ENCODE data around the gene RAMP1. TPM values are rescaled to one million over a fixed set of nuclear protein-coding genes. Genes with fewer than 3 reads are reported as not detected.

RAMP1 gene
- total RNA-seq, 1 donor from 2014 or later, result 176 TPM

DNA sequence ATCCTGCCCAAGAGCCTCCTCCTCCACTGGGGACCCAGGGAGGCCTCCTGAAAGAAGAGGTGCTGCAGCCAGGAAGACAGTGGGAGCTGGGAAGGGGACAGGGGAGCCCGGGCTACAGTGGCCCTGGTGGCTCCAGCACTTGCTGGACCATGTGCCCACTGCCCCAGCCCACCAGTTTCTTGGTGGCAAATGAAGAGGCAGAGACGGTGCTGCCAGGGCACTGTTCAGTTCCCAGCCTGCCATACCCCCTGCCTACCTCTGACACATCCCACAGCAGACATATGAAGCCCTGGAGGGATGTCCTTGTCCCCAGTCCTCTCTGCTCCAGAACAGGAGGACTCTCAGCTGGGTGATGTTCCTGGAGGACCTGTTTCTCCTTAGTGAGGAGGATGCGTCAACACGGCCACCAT, 3.7 kb downstream of the RAMP1 start:
- no peaks in the 10 kb centered on the region for H3K9me3 Mint-ChIP-seq (ENCODE audit: low read depth)
- H3K4me1 Mint-ChIP-seq (ENCODE audit: low read depth), result peaks cover 89% of the 10 kb centered on the region
- peak overlapping the region; percentile 97 for H3K27ac Mint-ChIP-seq (ENCODE audit: unreplicated experiment)
- no peak overlapping the region for H3K4me3 Mint-ChIP-seq (ENCODE audit: unreplicated experiment)
- DNase-seq (ENCODE audit: low spot score), result no peak
- H3K36me3 Mint-ChIP-seq (ENCODE audit: low read depth), result no peaks in the 10 kb centered on the region
- no peaks in the 10 kb centered on the region for H3K27me3 Mint-ChIP-seq (ENCODE audit: low read depth)
- TF ChIP-seq, protein P1, sequence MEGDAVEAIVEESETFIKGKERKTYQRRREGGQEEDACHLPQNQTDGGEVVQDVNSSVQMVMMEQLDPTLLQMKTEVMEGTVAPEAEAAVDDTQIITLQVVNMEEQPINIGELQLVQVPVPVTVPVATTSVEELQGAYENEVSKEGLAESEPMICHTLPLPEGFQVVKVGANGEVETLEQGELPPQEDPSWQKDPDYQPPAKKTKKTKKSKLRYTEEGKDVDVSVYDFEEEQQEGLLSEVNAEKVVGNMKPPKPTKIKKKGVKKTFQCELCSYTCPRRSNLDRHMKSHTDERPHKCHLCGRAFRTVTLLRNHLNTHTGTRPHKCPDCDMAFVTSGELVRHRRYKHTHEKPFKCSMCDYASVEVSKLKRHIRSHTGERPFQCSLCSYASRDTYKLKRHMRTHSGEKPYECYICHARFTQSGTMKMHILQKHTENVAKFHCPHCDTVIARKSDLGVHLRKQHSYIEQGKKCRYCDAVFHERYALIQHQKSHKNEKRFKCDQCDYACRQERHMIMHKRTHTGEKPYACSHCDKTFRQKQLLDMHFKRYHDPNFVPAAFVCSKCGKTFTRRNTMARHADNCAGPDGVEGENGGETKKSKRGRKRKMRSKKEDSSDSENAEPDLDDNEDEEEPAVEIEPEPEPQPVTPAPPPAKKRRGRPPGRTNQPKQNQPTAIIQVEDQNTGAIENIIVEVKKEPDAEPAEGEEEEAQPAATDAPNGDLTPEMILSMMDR (IDR thresholded peaks at IDR 0.05), result no peak

DNA sequence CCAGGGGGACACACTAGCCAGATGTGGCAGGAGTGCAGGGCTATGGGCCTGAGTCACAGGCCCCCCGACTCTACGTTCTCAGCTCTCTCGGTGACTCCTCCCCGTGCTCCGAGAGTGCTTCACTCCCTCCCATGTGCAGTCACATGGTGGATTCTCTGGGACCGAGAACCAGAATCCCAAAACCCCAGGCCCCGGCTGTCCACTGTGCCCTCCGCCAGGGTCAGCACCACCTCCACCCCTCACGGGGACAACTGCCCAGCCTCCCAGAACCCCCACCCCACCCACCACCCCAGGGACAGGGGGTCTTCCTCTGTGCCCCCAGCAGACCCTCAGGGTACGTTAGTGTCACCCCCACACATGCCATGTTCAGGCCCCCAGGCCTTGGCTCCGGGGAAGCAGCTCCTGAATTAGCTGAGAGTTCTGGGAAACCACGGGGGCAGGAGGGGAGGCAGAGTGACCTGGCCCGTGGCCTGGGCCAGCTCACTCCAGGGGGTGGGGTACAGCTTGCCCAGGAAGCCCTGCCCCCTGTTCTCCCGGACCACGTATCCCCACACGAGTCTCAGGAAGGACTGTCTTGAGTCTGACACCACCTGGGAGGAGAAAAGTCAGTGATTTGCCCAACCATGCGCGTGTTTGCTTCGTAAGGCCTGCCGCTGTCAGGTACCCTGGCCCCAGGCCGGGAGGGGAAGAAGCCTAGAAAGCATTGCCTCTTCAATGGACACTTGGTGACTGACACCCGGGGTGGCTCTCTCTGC, 4.4 kb downstream of the RAMP1 start:
- TF ChIP-seq, protein P1 (IDR thresholded peaks at IDR 0.05), result no peak
- H3K4me1 Mint-ChIP-seq (ENCODE audit: low read depth), result peaks cover 89% of the 10 kb centered on the region
- H3K27me3 Mint-ChIP-seq (ENCODE audit: low read depth), result no peaks in the 10 kb centered on the region
- H3K36me3 Mint-ChIP-seq (ENCODE audit: low read depth), result no peaks in the 10 kb centered on the region
- H3K27ac Mint-ChIP-seq (ENCODE audit: unreplicated experiment), result peak overlapping the region; percentile 97
- H3K4me3 Mint-ChIP-seq (ENCODE audit: unreplicated experiment), result no peak overlapping the region
- no peak for DNase-seq (ENCODE audit: low spot score)
- H3K9me3 Mint-ChIP-seq (ENCODE audit: low read depth), result no peaks in the 10 kb centered on the region

GRCh38 chr2:237864444-237864931, 5.1 kb downstream of the RAMP1 start:
- Mint-ChIP-seq H3K27me3 (ENCODE audit: low read depth) (no peaks in the 10 kb centered on the region), H3K36me3 (ENCODE audit: low read depth) (no peaks in the 10 kb centered on the region), H3K9me3 (ENCODE audit: low read depth) (no peaks in the 10 kb centered on the region), H3K27ac (ENCODE audit: unreplicated experiment) (peak overlapping the region; percentile 97), H3K4me3 (ENCODE audit: unreplicated experiment) (no peak overlapping the region), H3K4me1 (ENCODE audit: low read depth) (peaks cover 92% of the 10 kb centered on the region)
- TF ChIP-seq, protein P1 (IDR thresholded peaks at IDR 0.05), result no peak
- no peak for DNase-seq (ENCODE audit: low spot score)

- H3K4me1 Mint-ChIP-seq (ENCODE audit: low read depth), result peaks cover 93% of the 10 kb centered on the region
- H3K36me3 Mint-ChIP-seq (ENCODE audit: low read depth), result no peaks in the 10 kb centered on the region
- no peak for DNase-seq (ENCODE audit: low spot score)
- TF ChIP-seq, protein P1 (IDR thresholded peaks at IDR 0.05), result no peak
- peak overlapping the region; percentile 97 for H3K27ac Mint-ChIP-seq (ENCODE audit: unreplicated experiment)
- H3K27me3 Mint-ChIP-seq (ENCODE audit: low read depth), result no peaks in the 10 kb centered on the region
- H3K4me3 Mint-ChIP-seq (ENCODE audit: unreplicated experiment), result peak overlapping the region; percentile 37
- H3K9me3 Mint-ChIP-seq (ENCODE audit: low read depth), result no peaks in the 10 kb centered on the region
Measured at GRCh38 chr2:237864940-237865622, 5.7 kb downstream of the RAMP1 start.

- Mint-ChIP-seq H3K4me3 (ENCODE audit: unreplicated experiment) (peak overlapping the region; percentile 37), H3K27ac (ENCODE audit: unreplicated experiment) (peak overlapping the region; percentile 97)
- TF ChIP-seq, protein P1 (IDR thresholded peaks at IDR 0.05), result peak; percentile 48
Measured at GRCh38 chr2:237865623-237866041, 6.2 kb downstream of the RAMP1 start.

More at GRCh38 chr2:237865623-237866041, 6.2 kb downstream of the RAMP1 start:
- Mint-ChIP-seq H3K4me1 (ENCODE audit: low read depth) (peaks cover 93% of the 10 kb centered on the region), H3K9me3 (ENCODE audit: low read depth) (no peaks in the 10 kb centered on the region), H3K36me3 (ENCODE audit: low read depth) (peaks cover 3% of the 10 kb centered on the region), H3K27me3 (ENCODE audit: low read depth) (no peaks in the 10 kb centered on the region)
- DNase-seq (ENCODE audit: low spot score), result no peak
